Aortic smooth muscle cell (primary cell): ENCODE measurements around the gene CPHXL2. TPM values are rescaled to one million over a fixed set of nuclear protein-coding genes. Genes with fewer than 3 reads are reported as not detected.

Experiments used
- total RNA-seq: library from RNA; depleted of rRNA; stranded (reverse); fragments of >200 nt; gene quantifications from 2 replicates; pipeline ENCODE4 v1.2.3, GENCODE V29; 2014

CPHXL2 gene
- not detected in 2 replicates for total RNA-seq

GRCh38 chr16:75676909-75677308, at the start of gene CPHXL2:
CPHXL2 (minus strand) TSS chr16:75677009; CDS start chr16:75676999, 10 bp downstream.

GRCh38 chr16:75726390-75726789, 49.6 kb upstream of the CPHXL2 start, which contains the start of gene CPHXL:
CPHXL (minus strand) TSS chr16:75726490; CDS start chr16:75726442, 48 bp downstream.

DNA sequence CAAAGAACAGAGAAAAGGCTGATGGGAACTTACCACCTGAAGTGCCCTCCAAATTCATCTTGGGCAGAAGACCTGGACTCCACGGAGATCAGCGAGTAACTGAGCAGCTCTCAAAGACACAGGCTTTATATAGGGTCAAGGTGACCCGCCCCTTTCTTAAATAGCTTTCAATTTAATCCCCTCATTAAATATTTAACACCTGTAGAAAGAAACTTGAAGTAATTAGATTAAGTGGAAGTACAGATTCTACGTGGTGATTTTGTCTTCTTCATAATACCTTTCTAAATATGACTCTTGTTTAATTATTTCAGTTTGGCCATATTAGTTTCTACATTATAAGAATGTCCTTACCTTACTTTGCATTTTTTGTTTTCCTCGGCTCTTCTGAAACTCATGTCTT, 24.6 kb upstream of the CPHXL2 start, which contains the start of gene DUXB:
DUXB (minus strand) TSS at position 101 of the 400 bp plus-strand sequence; CDS start at position 58, 43 bp downstream.

DNA sequence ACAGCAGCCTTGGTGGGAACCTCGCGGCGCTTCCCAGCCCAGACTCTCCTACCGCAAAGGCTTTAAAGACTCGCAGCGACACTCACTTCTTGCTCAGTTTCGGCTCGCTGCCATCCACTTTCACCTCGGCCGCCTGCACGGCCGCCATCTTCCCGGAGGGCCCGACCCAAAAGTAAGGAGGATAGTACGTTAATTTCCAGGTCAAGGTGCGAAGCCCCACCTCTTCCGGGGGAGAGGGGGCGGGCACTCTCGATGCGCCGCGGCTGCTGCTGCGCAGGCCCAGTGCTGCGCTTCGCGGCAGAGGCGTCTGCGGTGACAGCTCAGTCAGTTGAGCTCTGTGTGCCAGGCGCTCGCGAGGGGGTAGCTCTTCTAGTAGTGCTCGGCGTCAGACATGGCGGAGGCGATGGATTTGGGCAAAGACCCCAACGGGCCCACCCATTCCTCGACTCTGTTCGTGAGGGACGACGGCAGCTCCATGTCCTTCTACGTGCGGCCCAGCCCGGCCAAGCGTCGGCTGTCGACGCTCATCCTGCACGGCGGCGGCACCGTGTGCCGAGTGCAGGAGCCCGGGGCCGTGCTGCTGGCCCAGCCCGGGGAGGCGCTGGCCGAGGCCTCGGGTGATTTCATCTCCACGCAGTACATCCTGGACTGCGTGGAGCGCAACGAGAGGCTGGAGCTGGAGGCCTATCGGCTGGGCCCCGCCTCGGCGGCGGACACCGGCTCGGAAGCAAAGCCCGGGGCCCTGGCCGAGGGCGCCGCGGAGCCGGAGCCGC, 29.1 kb downstream of the CPHXL2 start, which contains the start of the genes KARS1 and TERF2IP:
KARS1 (minus strand) TSS at position 174 of the 773 bp plus-strand sequence; CDS start at position 148, 26 bp downstream.
TERF2IP (plus strand) TSS at position 282 of the 773 bp plus-strand sequence; CDS start at position 392, 110 bp downstream.

DNA sequence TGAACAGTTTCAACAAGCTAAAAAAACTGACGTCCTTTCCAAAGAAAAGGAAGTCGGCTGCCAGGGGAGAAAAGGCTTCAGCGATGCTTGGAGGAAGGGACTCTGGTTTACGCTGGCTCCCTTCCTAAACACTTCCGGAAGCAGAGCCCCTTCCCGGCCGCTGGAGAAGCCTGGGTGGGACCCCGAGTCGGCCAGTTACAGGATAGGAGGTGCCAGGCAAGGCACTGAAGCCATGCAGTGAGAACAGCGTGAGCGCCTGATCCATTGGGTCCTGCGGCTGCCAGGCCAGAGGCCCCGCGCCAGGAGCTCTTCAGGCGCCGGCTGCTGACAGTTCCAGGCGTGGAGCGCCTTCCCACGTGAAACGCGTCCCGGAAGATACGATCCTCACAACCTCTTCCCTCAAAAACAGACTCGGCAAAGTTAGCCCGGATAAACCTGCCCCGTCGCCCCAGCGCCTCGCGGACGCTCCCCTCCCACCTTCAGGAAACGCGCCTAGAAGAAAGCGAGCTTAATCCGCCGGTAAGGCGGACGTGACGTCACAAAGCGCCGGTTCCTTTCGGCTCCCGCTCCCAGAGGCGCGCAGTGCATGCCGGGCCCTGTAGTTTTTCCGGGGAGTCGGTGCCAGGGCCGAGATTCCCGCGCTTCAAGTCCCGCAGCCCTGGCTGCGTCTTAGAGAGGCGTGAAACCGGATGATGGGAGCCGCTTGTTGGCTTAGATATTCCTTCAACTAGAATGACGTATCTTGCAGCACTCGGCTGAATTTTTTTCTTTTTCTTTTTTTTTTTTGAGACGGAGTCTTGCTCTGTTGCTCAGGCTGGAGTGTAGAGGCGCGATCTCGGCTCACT, 53.8 kb downstream of the CPHXL2 start, which contains the start of gene ADAT1:
ADAT1 (minus strand) TSS at position 521 of the 845 bp plus-strand sequence. CDS start 2,482 bp downstream, outside the sequence.

Other genes with a start within 250 kb of the CPHXL2 start
- gene CFDP1, start 243.5 kb downstream of the CPHXL2 start, total RNA-seq = 50.1 and 53.6 TPM in 2 replicates
- gene TMEM170A, start 212.3 kb downstream of the CPHXL2 start, total RNA-seq = 9.5 and 11.9 TPM in 2 replicates
- 0.31 and 0.92 TPM in 2 replicates for gene CHST6, start 181.6 kb downstream of the CPHXL2 start, total RNA-seq
- gene CHST5, start 140.9 kb downstream of the CPHXL2 start, total RNA-seq = 0.13 TPM in 1 of 2 replicates, not detected in the other
- gene TMEM231, start 120.8 kb downstream of the CPHXL2 start, total RNA-seq = 12.0 and 15.5 TPM in 2 replicates
- 38.8 and 52.6 TPM in 2 replicates for gene GABARAPL2, start 110.6 kb downstream of the CPHXL2 start, total RNA-seq
- gene ADAT1, start 53.7 kb downstream of the CPHXL2 start, total RNA-seq = 35.8 and 57.1 TPM in 2 replicates
- gene KARS1, start 29.3 kb downstream of the CPHXL2 start, total RNA-seq = 135 and 143 TPM in 2 replicates
- gene TERF2IP, start 29.2 kb downstream of the CPHXL2 start, total RNA-seq = 50.1 and 50.7 TPM in 2 replicates
- not detected in 2 replicates for gene DUXB, start 24.5 kb upstream of the CPHXL2 start, total RNA-seq
- not detected in 2 replicates for gene CPHXL, start 49.5 kb upstream of the CPHXL2 start, total RNA-seq